Fibroblast of skin of scalp (primary cell): ENCODE data around the gene ENPP1.
"Not testable (repeated sequence)": the region's sequence is repeated elsewhere in the genome, so short reads cannot be mapped to it uniquely, and the experiment has no call there.

ENCODE experiments used
- DNase-seq: peaks from one replicate; pipeline ENCODE4 v3.0.0-alpha.2; 2013

Gene ENPP1

GRCh38 chr6:131831886-131832285 is 24.1 kb downstream of the ENPP1 start:
- no peak for DNase-seq

- DNase-seq = no peak
Measured at GRCh38 chr6:131832363-131832762, 24.5 kb downstream of the ENPP1 start.

GRCh38 chr6:131838051-131838450 is 30.2 kb downstream of the ENPP1 start:
- DNase-seq = no peak

GRCh38 chr6:131839388-131839787 is 31.6 kb downstream of the ENPP1 start:
- DNase-seq = no peak

GRCh38 chr6:131840441-131840840 is 32.6 kb downstream of the ENPP1 start:
- DNase-seq = no peak

GRCh38 chr6:131840936-131841583 is 33.2 kb downstream of the ENPP1 start:
- no peak for DNase-seq

GRCh38 chr6:131843768-131844167 is 35.9 kb downstream of the ENPP1 start:
- no peak for DNase-seq

- DNase-seq = no peak
Measured at GRCh38 chr6:131844243-131844841, 36.5 kb downstream of the ENPP1 start.

- DNase-seq = no peak
Measured at GRCh38 chr6:131846023-131846663, 38.3 kb downstream of the ENPP1 start.

GRCh38 chr6:131846905-131847304 is 39.1 kb downstream of the ENPP1 start:
- DNase-seq = no peak

GRCh38 chr6:131849799-131850198 is 42.0 kb downstream of the ENPP1 start:
- DNase-seq = no peak

GRCh38 chr6:131851049-131851769 is 43.4 kb downstream of the ENPP1 start:
- DNase-seq = no peak

- no peak for DNase-seq
Measured at GRCh38 chr6:131852200-131852599, 44.4 kb downstream of the ENPP1 start.

GRCh38 chr6:131854803-131855202 is 47.0 kb downstream of the ENPP1 start:
- no peak for DNase-seq

GRCh38 chr6:131858765-131859415 is 51.1 kb downstream of the ENPP1 start:
- DNase-seq = no peak

GRCh38 chr6:131859658-131860057 is 51.8 kb downstream of the ENPP1 start:
- DNase-seq = not testable (repeated sequence)

GRCh38 chr6:131861381-131861780 is 53.6 kb downstream of the ENPP1 start:
- DNase-seq = peak; percentile 90

GRCh38 chr6:131862476-131862875 is 54.7 kb downstream of the ENPP1 start:
- no peak for DNase-seq

- peak; percentile 39 for DNase-seq
Measured at GRCh38 chr6:131867744-131868143, 59.9 kb downstream of the ENPP1 start.

- DNase-seq = peak; percentile 12
Measured at GRCh38 chr6:131868836-131869235, 61.0 kb downstream of the ENPP1 start.

- no peak for DNase-seq
Measured at GRCh38 chr6:131875647-131876046, 67.8 kb downstream of the ENPP1 start.

- no peak for DNase-seq
Measured at GRCh38 chr6:131876545-131876944, 68.7 kb downstream of the ENPP1 start.
